Measurements from ENCODE around the gene LARP4B.

Gene LARP4B

DNA sequence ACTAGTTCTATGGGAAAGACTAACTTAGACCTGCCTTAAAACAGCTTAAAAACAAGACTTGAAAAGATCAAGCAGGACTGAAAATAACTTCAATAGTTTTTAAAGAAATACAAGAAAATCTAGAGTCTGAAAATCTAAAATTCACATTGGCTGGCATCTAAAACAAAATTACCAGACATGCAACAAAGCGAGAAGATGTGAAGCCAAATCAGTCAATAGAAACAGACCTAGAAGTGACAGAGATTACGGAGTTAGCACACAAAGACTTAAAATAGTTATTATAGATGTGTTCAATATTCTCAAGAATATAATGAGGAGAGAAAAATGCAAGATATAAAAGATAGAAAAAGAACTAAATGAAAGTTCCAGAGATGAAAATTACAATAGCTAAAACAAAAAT lies 163.7 kb downstream of the LARP4B start:
- no peak for DNase-seq (ENCODE audit: low spot score)

DNA sequence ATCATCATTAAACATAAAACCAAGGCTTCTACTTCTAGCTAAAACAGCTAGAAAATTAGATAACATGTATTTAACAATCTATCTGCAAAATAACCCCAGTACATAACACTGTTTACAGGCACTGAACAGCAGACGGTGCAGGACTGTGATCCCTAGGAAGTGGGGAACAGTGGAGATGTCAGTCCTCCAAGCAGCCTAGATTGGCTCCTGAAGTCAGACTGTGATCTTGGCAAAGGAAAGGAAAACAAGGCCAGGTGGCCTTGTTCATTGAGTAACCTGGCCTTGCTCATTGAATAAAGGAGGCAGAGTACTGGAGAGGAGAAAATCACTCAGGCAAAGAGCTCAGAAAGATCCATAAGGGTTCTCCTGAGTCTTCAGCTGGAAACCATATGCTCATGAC lies 164.3 kb downstream of the LARP4B start:
- DNase-seq (ENCODE audit: low spot score) = no peak

DNA sequence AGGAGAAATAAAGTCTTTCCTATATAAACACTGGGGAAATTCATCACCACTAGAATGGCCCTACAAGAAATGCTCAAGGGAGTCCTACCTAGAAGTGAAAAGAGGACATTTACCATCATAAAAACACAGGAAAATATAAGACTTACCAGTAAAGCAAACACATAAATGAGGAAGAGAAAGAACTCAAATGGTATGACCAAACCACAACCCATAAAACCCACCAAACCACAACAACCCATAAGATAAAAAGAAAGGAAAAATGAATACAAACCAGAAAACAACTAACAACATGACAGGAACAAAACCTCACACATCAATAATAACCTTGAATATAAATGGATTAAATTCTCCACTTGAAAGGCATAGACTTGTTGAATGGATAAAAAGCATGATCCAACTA lies 170.1 kb downstream of the LARP4B start:
- no peak for DNase-seq (ENCODE audit: low spot score)

DNA sequence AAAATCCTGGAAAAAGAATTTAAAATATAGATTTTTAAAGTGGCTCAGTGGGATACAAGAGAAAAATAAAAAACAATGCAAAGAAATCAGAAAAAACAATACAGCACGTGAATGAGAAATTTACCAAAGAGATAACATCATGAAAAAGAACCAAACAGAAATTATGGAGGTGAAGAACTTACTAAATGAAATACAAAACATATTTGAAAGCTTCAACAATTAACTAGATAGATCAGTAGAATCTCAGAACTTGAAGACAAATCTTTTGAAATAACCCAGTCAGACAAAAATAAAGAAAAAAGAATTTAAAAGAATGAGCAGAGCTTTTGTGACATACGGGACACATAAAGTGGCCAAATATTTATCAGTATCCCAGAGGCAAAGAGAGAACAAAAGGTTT lies 170.9 kb downstream of the LARP4B start:
- no peak for DNase-seq (ENCODE audit: low spot score)

DNA sequence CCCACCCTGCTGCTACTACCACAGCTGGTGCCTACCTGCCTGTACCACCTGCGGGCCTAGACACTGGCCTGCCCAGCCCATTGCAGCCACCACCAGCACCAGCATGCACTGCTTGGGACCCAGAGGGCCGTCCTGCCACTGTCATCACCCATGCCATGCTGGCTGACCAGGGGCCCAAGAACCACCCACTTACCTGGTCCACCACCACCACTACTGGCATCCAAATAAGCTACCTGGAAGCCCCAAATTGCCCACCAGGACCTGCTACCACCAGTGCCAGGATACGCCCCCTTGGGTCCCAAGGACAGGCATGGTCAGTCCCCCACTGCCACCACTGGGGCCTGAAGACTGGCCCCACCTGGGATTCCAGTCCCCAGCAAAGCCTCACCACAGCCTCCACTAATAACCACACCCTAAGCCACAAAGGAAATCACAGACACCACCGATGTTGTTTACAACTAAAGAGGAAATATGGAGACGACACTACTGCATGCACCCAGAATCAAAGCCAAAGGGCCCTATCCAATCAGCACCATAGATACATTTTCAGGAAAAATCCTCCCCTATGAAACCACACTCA lies 171.5 kb downstream of the LARP4B start:
- DNase-seq (ENCODE audit: low spot score) = no peak
